Stomach (tissue), 9 donors: Measurements from ENCODE around the gene ARHGAP26. TPM values are rescaled to one million over a fixed set of nuclear protein-coding genes. Genes with fewer than 3 reads are reported as not detected.

Experiments
- DNase-seq, 2 donors: peaks; one replicate each; pipeline versions ENCODE4 v3.0.0 to v3.0.0-alpha.2; 2013 to 2019
- H3K27ac ChIP-seq, 5 donors: fragments of 200-600 bp in 4 of 5; sonication (generic) in 4 of 5; one replicate each; pipeline ENCODE4 v1.5.1; 2013 to 2019; ENCODE audit warnings: mild to moderate bottlenecking in 1 of 5, moderate library complexity in 1 of 5
- H3K27me3 ChIP-seq, 3 donors: fragments of 200-600 bp; sonication (generic); one replicate each; pipeline ENCODE4 v1.5.1; 2017 to 2019; ENCODE audit warnings: mixed run types in 1 of 3
- H3K36me3 ChIP-seq, 4 donors: fragments of 200-600 bp; sonication (generic); 1 replicate in 3 of 4; 2 replicates in 1 of 4; pipeline ENCODE4 v1.5.1; 2016 to 2019
- H3K4me1 ChIP-seq, 4 donors: fragments of 200-600 bp; sonication (generic); one replicate each; pipeline ENCODE4 v1.5.1; 2016 to 2019
- H3K4me3 ChIP-seq, 4 donors: fragments of 200-600 bp; sonication (generic) in 3 of 4; one replicate each; pipeline ENCODE4 v1.5.1; 2016 to 2019; ENCODE audit warnings: mild to moderate bottlenecking in 1 of 4
- H3K9me3 ChIP-seq, 4 donors: fragments of 200-600 bp; sonication (generic); one replicate each; pipeline ENCODE4 v1.5.1; 2016 to 2019
- CTCF ChIP-seq, 7 experiments: fragments of 450-650 bp in 4 of 7; fragments of 200-600 bp in 3 of 7; sonication (generic) in 3 of 7; IDR thresholded peaks; one replicate each; pipeline ENCODE4 v1.5.1; 2016 to 2019; ENCODE audit warnings: antibody characterized with exemption in 7 of 7, control low read depth in 2 of 7, mild to moderate bottlenecking in 1 of 7
- EP300 ChIP-seq: sonication (generic); formaldehyde crosslinking; IDR thresholded peaks from one replicate; pipeline ENCODE4 v1.6.1; 2017; ENCODE audit warnings: antibody characterized with exemption
- POLR2A ChIP-seq, 4 donors: fragments of 450-650 bp; IDR thresholded peaks; one replicate each; pipeline ENCODE4 v1.6.1; 2016; ENCODE audit warnings: antibody characterized with exemption in 4 of 4, control low read depth in 2 of 4, mild to moderate bottlenecking in 1 of 4, moderate library complexity in 1 of 4
- POLR2AphosphoS5 ChIP-seq, 3 donors: sonication (generic); formaldehyde crosslinking; IDR thresholded peaks; one replicate each; pipeline ENCODE4 v1.6.1; 2016; ENCODE audit warnings: antibody characterized with exemption in 3 of 3
- WGBS, 5 donors: extraction: QIAGEN DNeasy Blood & Tissue Kit in 3 of 5; methylation state at CpG; one replicate each; pipeline versions ENCODE4 v1.1.5 to v1.1.7; 2013 to 2018; 5-methylcytosine and 5-hydroxymethylcytosine counted together
- intact Hi-C: fragments of 100-400 bp; cut with DNase I; formaldehyde crosslinking; loops from one replicate; pipeline ENCODE4 v1.15.1; 2023; ENCODE audit warnings: low total_unique reads
- polyA plus RNA-seq, 3 donors: library from polyadenylated mRNA; stranded (reverse); fragments of 200-250 nt; gene quantifications; one replicate each; pipeline ENCODE4 v1.2.3, GENCODE V29; 2013
- total RNA-seq, 5 donors: library from RNA; depleted of rRNA; stranded (reverse); fragments of >200 nt; gene quantifications; one replicate each; pipeline versions ENCODE4 v1.1.0 to v1.2.3, GENCODE V29; 2014 to 2016
- donor health status: healthy with polysubstance abuse.
- donor health status: Bipolar disorder and iron deficiency.
- donor health status: healthy.

The ARHGAP26 gene
- total and polyA plus RNA-seq, 8 donors, result 4.0 to 115 (median 34.1) TPM

- H3K4me3 ChIP-seq, result no peak overlapping the region
- peaks cover 0 to 8% (median 0%) of the 10 kb centered on the region in 4 donors for H3K4me1 ChIP-seq
- TF ChIP-seq EP300 (no peak), POLR2A (IDR thresholded peaks at IDR 0.05) (no peak), CTCF (IDR thresholded peaks at IDR 0.05) (no peak), POLR2AphosphoS5 (IDR thresholded peaks at IDR 0.05) (no peak)
- H3K36me3 ChIP-seq, result no peaks in the 10 kb centered on the region
- H3K9me3 ChIP-seq, result no peaks in the 10 kb centered on the region
- WGBS, 5 donors, result 87 to 94% (median 91%) methylated on average over 2 of the region's 2 CpGs
- intact Hi-C loops, result no loop called here
- DNase-seq, result no peak
- no peaks in the 10 kb centered on the region for H3K27me3 ChIP-seq
- H3K27ac ChIP-seq, result no peak overlapping the region
Measured at GRCh38 chr5:143236682-143237081, 466.5 kb downstream of the ARHGAP26 start.

GRCh38 chr5:143237664-143238063 lies 467.5 kb downstream of the ARHGAP26 start:
- H3K9me3 ChIP-seq, result no peaks in the 10 kb centered on the region
- DNase-seq, result no peak
- H3K27me3 ChIP-seq, result no peaks in the 10 kb centered on the region
- WGBS, 5 donors, result 92 to 96% (median 94%) methylated on average over 10 of the region's 10 CpGs
- intact Hi-C loops, result no loop called here
- H3K36me3 ChIP-seq, result no peaks in the 10 kb centered on the region
- no peak for TF ChIP-seq EP300
- no peak for TF ChIP-seq POLR2A (IDR thresholded peaks at IDR 0.05)
- TF ChIP-seq CTCF (IDR thresholded peaks at IDR 0.05), result no peak
- no peak for TF ChIP-seq POLR2AphosphoS5 (IDR thresholded peaks at IDR 0.05)
- no peak overlapping the region for H3K27ac ChIP-seq
- peaks cover 0 to 16% (median 1%) of the 10 kb centered on the region in 4 donors for H3K4me1 ChIP-seq
- no peak overlapping the region for H3K4me3 ChIP-seq

GRCh38 chr5:143238620-143239019 lies 468.4 kb downstream of the ARHGAP26 start:
- intact Hi-C loops, result no loop called here
- H3K36me3 ChIP-seq, result no peaks in the 10 kb centered on the region
- no peak for DNase-seq
- no peak overlapping the region for H3K4me3 ChIP-seq
- peaks cover 0 to 18% (median 8%) of the 10 kb centered on the region in 4 donors for H3K4me1 ChIP-seq
- H3K27ac ChIP-seq, result no peak overlapping the region
- TF ChIP-seq POLR2AphosphoS5 (IDR thresholded peaks at IDR 0.05) (no peak), EP300 (no peak), POLR2A (IDR thresholded peaks at IDR 0.05) (no peak), CTCF (IDR thresholded peaks at IDR 0.05) (no peak)
- 86 to 95% (median 92%) methylated on average over 2 of the region's 2 CpGs for WGBS, 5 donors
- H3K27me3 ChIP-seq, result no peaks in the 10 kb centered on the region
- H3K9me3 ChIP-seq, result no peaks in the 10 kb centered on the region

- intact Hi-C loops, result no loop called here
- TF ChIP-seq POLR2A (IDR thresholded peaks at IDR 0.05) (no peak), CTCF (IDR thresholded peaks at IDR 0.05) (no peak), POLR2AphosphoS5 (IDR thresholded peaks at IDR 0.05) (no peak), EP300 (no peak)
- DNase-seq, result peak in 1 of 2 donors; percentile 38
- peaks cover 0 to 20% (median 9%) of the 10 kb centered on the region in 4 donors for H3K4me1 ChIP-seq
- no peaks in the 10 kb centered on the region for H3K27me3 ChIP-seq
- no peak overlapping the region for H3K4me3 ChIP-seq
- WGBS, 5 donors, result 73 to 79% (median 74%) methylated on average over 4 to 5 of the region's 5 CpGs
- no peak overlapping the region for H3K27ac ChIP-seq
- H3K36me3 ChIP-seq, result no peaks in the 10 kb centered on the region
- H3K9me3 ChIP-seq, result no peaks in the 10 kb centered on the region
Measured at GRCh38 chr5:143239882-143240518, 469.8 kb downstream of the ARHGAP26 start.
